GM19351 (cell line): ENCODE data around the gene FLVCR2.
A peak's percentile ranks its signal among the peaks of the same experiment; 100 is the strongest.

ENCODE experiments used
- ATAC-seq: cut with Tn5 transposase; IDR thresholded peaks from one replicate; pipeline ENCODE4 v1.9.1; 2021; ENCODE audit warnings: mild to moderate bottlenecking, moderate library complexity; ENCODE audit not compliant: unreplicated experiment

FLVCR2 gene

GRCh38 chr14:75578102-75578785 is at the start of gene FLVCR2:
Gene FLVCR2, plus strand, starts transcription at chr14:75578620. Its CDS starts 353 bp downstream, at chr14:75578973.
- peak; percentile 34 for ATAC-seq

GRCh38 chr14:75531256-75531655 is 47.2 kb upstream of the FLVCR2 start:
- no peak for ATAC-seq

- no peak for ATAC-seq
Measured at GRCh38 chr14:75531660-75532317, 46.6 kb upstream of the FLVCR2 start.

- ATAC-seq: no peak
Measured at GRCh38 chr14:75533791-75534555, 44.4 kb upstream of the FLVCR2 start.

GRCh38 chr14:75535164-75535898 is 43.1 kb upstream of the FLVCR2 start:
- no peak for ATAC-seq

GRCh38 chr14:75537071-75537470 is 41.3 kb upstream of the FLVCR2 start:
- no peak for ATAC-seq

- no peak for ATAC-seq
Measured at GRCh38 chr14:75539162-75539560, 39.3 kb upstream of the FLVCR2 start.

GRCh38 chr14:75539561-75540478 is 38.6 kb upstream of the FLVCR2 start:
- ATAC-seq: peak; percentile 55

GRCh38 chr14:75540479-75540851 is 38.0 kb upstream of the FLVCR2 start:
- no peak for ATAC-seq

- peak; percentile 65 for ATAC-seq
Measured at GRCh38 chr14:75542588-75543091, 35.8 kb upstream of the FLVCR2 start.

- ATAC-seq: no peak
Measured at GRCh38 chr14:75543253-75543652, 35.2 kb upstream of the FLVCR2 start.

GRCh38 chr14:75543786-75544185 is 34.6 kb upstream of the FLVCR2 start:
- ATAC-seq: no peak

- no peak for ATAC-seq
Measured at GRCh38 chr14:75545907-75546306, 32.5 kb upstream of the FLVCR2 start.

GRCh38 chr14:75547552-75548250 is 30.7 kb upstream of the FLVCR2 start:
- no peak for ATAC-seq

GRCh38 chr14:75548544-75548943 is 29.9 kb upstream of the FLVCR2 start:
- ATAC-seq: no peak

- peak; percentile 57 for ATAC-seq
Measured at GRCh38 chr14:75549169-75549568, 29.3 kb upstream of the FLVCR2 start.

- no peak for ATAC-seq
Measured at GRCh38 chr14:75551021-75551420, 27.4 kb upstream of the FLVCR2 start.

- ATAC-seq: no peak
Measured at GRCh38 chr14:75553157-75553556, 25.3 kb upstream of the FLVCR2 start.

GRCh38 chr14:75553761-75554364 is 24.6 kb upstream of the FLVCR2 start:
- ATAC-seq: no peak
